Measurements from ENCODE around the gene SIRT1.
"Not testable (repeated sequence)": the region's sequence is repeated elsewhere in the genome, so short reads cannot be mapped to it uniquely, and the experiment has no call there.

- not testable (repeated sequence) for TF ChIP-seq NFRKB (IDR thresholded peaks at IDR 0.05); SP1 (IDR thresholded peaks at IDR 0.05); CTBP1 (IDR thresholded peaks at IDR 0.05; ENCODE audit: borderline replicate concordance); SUZ12 (IDR thresholded peaks at IDR 0.05); FOXK2 (IDR thresholded peaks at IDR 0.05); TARDBP (IDR thresholded peaks at IDR 0.05); ELF4 (IDR thresholded peaks at IDR 0.05); LEF1 (IDR thresholded peaks at IDR 0.05; ENCODE audit: borderline replicate concordance); BHLHE40 (IDR thresholded peaks at IDR 0.05; ENCODE audit: borderline replicate concordance); ZNF384 (IDR thresholded peaks at IDR 0.05); HDGF (IDR thresholded peaks at IDR 0.05; ENCODE audit: borderline replicate concordance); PKNOX1 (IDR thresholded peaks at IDR 0.05); ARNT (IDR thresholded peaks at IDR 0.05); FOXM1 (IDR thresholded peaks at IDR 0.05; ENCODE audit: borderline replicate concordance)
Observed at GRCh38 chr10:67877421-67877820, 7.0 kb upstream of the SIRT1 start.

Data from HEK293T (cell line).